Measurements from ENCODE around the gene CD164L2.
"Not testable (repeated sequence)": the region's sequence is repeated elsewhere in the genome, so short reads cannot be mapped to it uniquely, and the experiment has no call there.

CD164L2 gene

GRCh38 chr1:27383039-27383605 is at the start of gene CD164L2:
TSS of gene CD164L2 (minus strand) at chr1:27383333. CDS start at chr1:27383239, 94 bp downstream.
- peaks cover 0 to 3% (median 0%) of the 10 kb centered on the region in 5 donors for H3K4me1 ChIP-seq (ENCODE audit: control insufficient read depth in 5 of 5, insufficient read depth in 5 of 5, low read length in 5 of 5)
- H3K27me3 ChIP-seq (ENCODE audit: control insufficient read depth in 5 of 5, insufficient read depth in 4 of 5, low read length in 5 of 5), result peaks cover 0 to 9% (median 0%) of the 10 kb centered on the region in 5 donors
- no peak within 1 kb of the TSS for H3K4me3 ChIP-seq (ENCODE audit: low read depth in 1 of 5, low read length in 5 of 5)
- no peaks in the 10 kb centered on the region for H3K9me3 ChIP-seq (ENCODE audit: control insufficient read depth in 5 of 5, low read length in 5 of 5)
- H3K36me3 ChIP-seq (ENCODE audit: control insufficient read depth in 5 of 5, insufficient read depth in 5 of 5, low read length in 5 of 5), result no peaks in the 10 kb centered on the region
- no peak within 1 kb of the TSS for H3K9ac ChIP-seq (ENCODE audit: low read length in 5 of 5)
- no peak within 1 kb of the TSS for H3K27ac ChIP-seq (ENCODE audit: low read depth, low read length)

GRCh38 chr1:27432725-27433124 is 49.6 kb upstream of the CD164L2 start:
- not testable (repeated sequence) for H3K36me3 ChIP-seq (ENCODE audit: control insufficient read depth in 5 of 5, insufficient read depth in 5 of 5, low read length in 5 of 5); H3K27me3 ChIP-seq (ENCODE audit: control insufficient read depth in 5 of 5, insufficient read depth in 4 of 5, low read length in 5 of 5); H3K27ac ChIP-seq (ENCODE audit: low read depth, low read length); H3K9ac ChIP-seq (ENCODE audit: low read length in 5 of 5); H3K9me3 ChIP-seq (ENCODE audit: control insufficient read depth in 5 of 5, low read length in 5 of 5); H3K4me3 ChIP-seq (ENCODE audit: low read depth in 1 of 5, low read length in 5 of 5)
- H3K4me1 ChIP-seq (ENCODE audit: control insufficient read depth in 5 of 5, insufficient read depth in 5 of 5, low read length in 5 of 5), result peaks cover 13 to 92% (median 85%) of the 10 kb centered on the region in 5 donors

GRCh38 chr1:27431601-27431940 is 48.4 kb upstream of the CD164L2 start:
- H3K27me3 ChIP-seq (ENCODE audit: control insufficient read depth in 5 of 5, insufficient read depth in 4 of 5, low read length in 5 of 5), result no peaks in the 10 kb centered on the region
- H3K27ac ChIP-seq (ENCODE audit: low read depth, low read length), result peak overlapping the region; percentile 80
- peak overlapping the region in 2 of 5 donors; percentile 43 to 48 for H3K9ac ChIP-seq (ENCODE audit: low read length in 5 of 5)
- H3K9me3 ChIP-seq (ENCODE audit: control insufficient read depth in 5 of 5, low read length in 5 of 5), result no peaks in the 10 kb centered on the region
- peaks cover 3 to 17% (median 11%) of the 10 kb centered on the region in 5 donors for H3K36me3 ChIP-seq (ENCODE audit: control insufficient read depth in 5 of 5, insufficient read depth in 5 of 5, low read length in 5 of 5)
- peaks cover 14 to 95% (median 83%) of the 10 kb centered on the region in 5 donors for H3K4me1 ChIP-seq (ENCODE audit: control insufficient read depth in 5 of 5, insufficient read depth in 5 of 5, low read length in 5 of 5)
- no peak overlapping the region for H3K4me3 ChIP-seq (ENCODE audit: low read depth in 1 of 5, low read length in 5 of 5)

- peak overlapping the region; percentile 80 for H3K27ac ChIP-seq (ENCODE audit: low read depth, low read length)
- H3K27me3 ChIP-seq (ENCODE audit: control insufficient read depth in 5 of 5, insufficient read depth in 4 of 5, low read length in 5 of 5), result no peaks in the 10 kb centered on the region
- peak overlapping the region in 2 of 5 donors; percentile 1 to 31 for H3K4me3 ChIP-seq (ENCODE audit: low read depth in 1 of 5, low read length in 5 of 5)
- H3K36me3 ChIP-seq (ENCODE audit: control insufficient read depth in 5 of 5, insufficient read depth in 5 of 5, low read length in 5 of 5), result peaks cover 3 to 22% (median 13%) of the 10 kb centered on the region in 5 donors
- H3K9me3 ChIP-seq (ENCODE audit: control insufficient read depth in 5 of 5, low read length in 5 of 5), result no peaks in the 10 kb centered on the region
- peak overlapping the region in 3 of 5 donors; percentile 30 to 48 (median 43) for H3K9ac ChIP-seq (ENCODE audit: low read length in 5 of 5)
- H3K4me1 ChIP-seq (ENCODE audit: control insufficient read depth in 5 of 5, insufficient read depth in 5 of 5, low read length in 5 of 5), result peaks cover 9 to 92% (median 78%) of the 10 kb centered on the region in 5 donors
These were observed 47.9 kb upstream of the CD164L2 start for GRCh38 chr1:27430903-27431600.

GRCh38 chr1:27429029-27429425 is 45.9 kb upstream of the CD164L2 start:
- Histone ChIP-seq H3K4me1 (ENCODE audit: control insufficient read depth in 5 of 5, insufficient read depth in 5 of 5, low read length in 5 of 5) (peaks cover 8 to 83% (median 70%) of the 10 kb centered on the region in 5 donors), H3K27ac (ENCODE audit: low read depth, low read length) (peak overlapping the region; percentile 80), H3K9ac (ENCODE audit: low read length in 5 of 5) (peak overlapping the region in 3 of 5 donors; percentile 35 to 57 (median 51)), H3K27me3 (ENCODE audit: control insufficient read depth in 5 of 5, insufficient read depth in 4 of 5, low read length in 5 of 5) (no peaks in the 10 kb centered on the region), H3K4me3 (ENCODE audit: low read depth in 1 of 5, low read length in 5 of 5) (peak overlapping the region in 2 of 5 donors; percentile 33 to 38), H3K36me3 (ENCODE audit: control insufficient read depth in 5 of 5, insufficient read depth in 5 of 5, low read length in 5 of 5) (peaks cover 3 to 28% (median 13%) of the 10 kb centered on the region in 5 donors), H3K9me3 (ENCODE audit: control insufficient read depth in 5 of 5, low read length in 5 of 5) (no peaks in the 10 kb centered on the region)

- Histone ChIP-seq H3K27me3 (ENCODE audit: control insufficient read depth in 5 of 5, insufficient read depth in 4 of 5, low read length in 5 of 5) (no peaks in the 10 kb centered on the region), H3K4me1 (ENCODE audit: control insufficient read depth in 5 of 5, insufficient read depth in 5 of 5, low read length in 5 of 5) (peaks cover 8 to 83% (median 70%) of the 10 kb centered on the region in 5 donors), H3K9me3 (ENCODE audit: control insufficient read depth in 5 of 5, low read length in 5 of 5) (no peaks in the 10 kb centered on the region), H3K27ac (ENCODE audit: low read depth, low read length) (peak overlapping the region; percentile 80), H3K36me3 (ENCODE audit: control insufficient read depth in 5 of 5, insufficient read depth in 5 of 5, low read length in 5 of 5) (peaks cover 3 to 28% (median 13%) of the 10 kb centered on the region in 5 donors), H3K4me3 (ENCODE audit: low read depth in 1 of 5, low read length in 5 of 5) (peak overlapping the region in 3 of 5 donors; percentile 33 to 56 (median 38)), H3K9ac (ENCODE audit: low read length in 5 of 5) (peak overlapping the region in 4 of 5 donors; percentile 39 to 68 (median 54))
These were observed 45.3 kb upstream of the CD164L2 start for GRCh38 chr1:27428316-27429028.

GRCh38 chr1:27427816-27428315 is 44.7 kb upstream of the CD164L2 start:
- Histone ChIP-seq H3K4me3 (ENCODE audit: low read depth in 1 of 5, low read length in 5 of 5) (peak overlapping the region in 1 of 5 donors; percentile 33), H3K9ac (ENCODE audit: low read length in 5 of 5) (peak overlapping the region in 3 of 5 donors; percentile 39 to 68 (median 51)), H3K27me3 (ENCODE audit: control insufficient read depth in 5 of 5, insufficient read depth in 4 of 5, low read length in 5 of 5) (no peaks in the 10 kb centered on the region), H3K4me1 (ENCODE audit: control insufficient read depth in 5 of 5, insufficient read depth in 5 of 5, low read length in 5 of 5) (peaks cover 8 to 80% (median 69%) of the 10 kb centered on the region in 5 donors), H3K36me3 (ENCODE audit: control insufficient read depth in 5 of 5, insufficient read depth in 5 of 5, low read length in 5 of 5) (peaks cover 3 to 28% (median 13%) of the 10 kb centered on the region in 5 donors), H3K9me3 (ENCODE audit: control insufficient read depth in 5 of 5, low read length in 5 of 5) (no peaks in the 10 kb centered on the region), H3K27ac (ENCODE audit: low read depth, low read length) (peak overlapping the region; percentile 80)

- H3K36me3 ChIP-seq (ENCODE audit: control insufficient read depth in 5 of 5, insufficient read depth in 5 of 5, low read length in 5 of 5), result peaks cover 3 to 28% (median 13%) of the 10 kb centered on the region in 5 donors
- peak overlapping the region in 1 of 5 donors; percentile 5 for H3K9ac ChIP-seq (ENCODE audit: low read length in 5 of 5)
- H3K4me3 ChIP-seq (ENCODE audit: low read depth in 1 of 5, low read length in 5 of 5), result no peak overlapping the region
- H3K4me1 ChIP-seq (ENCODE audit: control insufficient read depth in 5 of 5, insufficient read depth in 5 of 5, low read length in 5 of 5), result peaks cover 8 to 80% (median 70%) of the 10 kb centered on the region in 5 donors
- H3K9me3 ChIP-seq (ENCODE audit: control insufficient read depth in 5 of 5, low read length in 5 of 5), result no peaks in the 10 kb centered on the region
- no peaks in the 10 kb centered on the region for H3K27me3 ChIP-seq (ENCODE audit: control insufficient read depth in 5 of 5, insufficient read depth in 4 of 5, low read length in 5 of 5)
- peak overlapping the region; percentile 80 for H3K27ac ChIP-seq (ENCODE audit: low read depth, low read length)
These were observed 44.2 kb upstream of the CD164L2 start for GRCh38 chr1:27427329-27427728.

- Histone ChIP-seq H3K4me1 (ENCODE audit: control insufficient read depth in 5 of 5, insufficient read depth in 5 of 5, low read length in 5 of 5) (peaks cover 7 to 59% (median 45%) of the 10 kb centered on the region in 5 donors), H3K9me3 (ENCODE audit: control insufficient read depth in 5 of 5, low read length in 5 of 5) (no peaks in the 10 kb centered on the region), H3K27me3 (ENCODE audit: control insufficient read depth in 5 of 5, insufficient read depth in 4 of 5, low read length in 5 of 5) (no peaks in the 10 kb centered on the region), H3K27ac (ENCODE audit: low read depth, low read length) (peak overlapping the region; percentile 8), H3K36me3 (ENCODE audit: control insufficient read depth in 5 of 5, insufficient read depth in 5 of 5, low read length in 5 of 5) (peaks cover 3 to 28% (median 14%) of the 10 kb centered on the region in 5 donors), H3K4me3 (ENCODE audit: low read depth in 1 of 5, low read length in 5 of 5) (no peak overlapping the region), H3K9ac (ENCODE audit: low read length in 5 of 5) (no peak overlapping the region)
These were observed 40.6 kb upstream of the CD164L2 start for GRCh38 chr1:27423709-27424108.

Data from subcutaneous abdominal adipose tissue (tissue), 5 donors.